ENCODE measurements around the gene ZNF439.

DNA sequence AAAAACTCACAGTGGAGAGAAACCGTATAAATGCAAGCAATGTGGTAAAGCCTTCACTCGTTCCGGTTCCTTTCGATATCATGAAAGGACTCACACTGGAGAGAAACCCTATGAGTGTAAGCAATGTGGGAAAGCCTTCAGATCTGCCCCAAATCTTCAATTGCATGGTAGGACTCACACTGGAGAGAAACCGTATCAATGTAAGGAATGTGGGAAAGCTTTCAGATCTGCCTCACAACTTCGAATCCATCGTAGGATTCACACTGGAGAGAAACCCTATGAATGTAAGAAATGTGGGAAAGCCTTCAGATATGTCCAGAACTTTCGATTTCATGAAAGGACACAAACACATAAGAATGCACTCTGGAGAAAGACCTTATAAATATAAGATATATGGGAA lies 19.7 kb downstream of the ZNF439 start:
- TF ChIP-seq, protein P1, sequence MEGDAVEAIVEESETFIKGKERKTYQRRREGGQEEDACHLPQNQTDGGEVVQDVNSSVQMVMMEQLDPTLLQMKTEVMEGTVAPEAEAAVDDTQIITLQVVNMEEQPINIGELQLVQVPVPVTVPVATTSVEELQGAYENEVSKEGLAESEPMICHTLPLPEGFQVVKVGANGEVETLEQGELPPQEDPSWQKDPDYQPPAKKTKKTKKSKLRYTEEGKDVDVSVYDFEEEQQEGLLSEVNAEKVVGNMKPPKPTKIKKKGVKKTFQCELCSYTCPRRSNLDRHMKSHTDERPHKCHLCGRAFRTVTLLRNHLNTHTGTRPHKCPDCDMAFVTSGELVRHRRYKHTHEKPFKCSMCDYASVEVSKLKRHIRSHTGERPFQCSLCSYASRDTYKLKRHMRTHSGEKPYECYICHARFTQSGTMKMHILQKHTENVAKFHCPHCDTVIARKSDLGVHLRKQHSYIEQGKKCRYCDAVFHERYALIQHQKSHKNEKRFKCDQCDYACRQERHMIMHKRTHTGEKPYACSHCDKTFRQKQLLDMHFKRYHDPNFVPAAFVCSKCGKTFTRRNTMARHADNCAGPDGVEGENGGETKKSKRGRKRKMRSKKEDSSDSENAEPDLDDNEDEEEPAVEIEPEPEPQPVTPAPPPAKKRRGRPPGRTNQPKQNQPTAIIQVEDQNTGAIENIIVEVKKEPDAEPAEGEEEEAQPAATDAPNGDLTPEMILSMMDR (IDR thresholded peaks at IDR 0.05; ENCODE audit: borderline replicate concordance, extremely low read depth, low read length, poor library complexity, severe bottlenecking) = no peak
- TF ChIP-seq EZH2 (IDR thresholded peaks at IDR 0.05; ENCODE audit: borderline replicate concordance, low read depth, low read length, severe bottlenecking) = no peak

Measured in DND-41 (cell line).